Suprapubic skin (tissue), 4 donors: ENCODE results near the gene PPP2R5C.

ENCODE experiments used
- POLR2A ChIP-seq, 2 donors: fragments of 450-650 bp; IDR thresholded peaks; one replicate each; pipeline ENCODE4 v1.6.1; 2017; ENCODE audit warnings: antibody characterized with exemption in 2 of 2, mild to moderate bottlenecking in 2 of 2, moderate library complexity in 2 of 2
- POLR2AphosphoS5 ChIP-seq, 3 donors: sonication (generic); formaldehyde crosslinking; IDR thresholded peaks; one replicate each; pipeline ENCODE4 v1.6.1; 2017; ENCODE audit warnings: antibody characterized with exemption in 3 of 3

- no peak for TF ChIP-seq POLR2A (IDR thresholded peaks at IDR 0.05)
- TF ChIP-seq POLR2AphosphoS5 (IDR thresholded peaks at IDR 0.05) = no peak
These were observed 12.7 kb downstream of the PPP2R5C start for GRCh38 chr14:101774006-101774795.
